ENCODE results near the gene CACNA1S.
A peak's percentile ranks its signal among the peaks of the same experiment; 100 is the strongest.

CACNA1S gene

GRCh38 chr1:201093962-201094361 lies 18.3 kb downstream of the CACNA1S start:
- DNase-seq (ENCODE audit: low spot score) (no peak), FAIRE-seq (no peak)

- FAIRE-seq (no peak), DNase-seq (ENCODE audit: low spot score) (no peak)
These were observed 18.7 kb downstream of the CACNA1S start for GRCh38 chr1:201093561-201093960.

GRCh38 chr1:201092738-201093137 lies 19.5 kb downstream of the CACNA1S start:
- no peak for FAIRE-seq
- no peak for DNase-seq (ENCODE audit: low spot score)

GRCh38 chr1:201091256-201091655 lies 21.0 kb downstream of the CACNA1S start:
- DNase-seq (ENCODE audit: low spot score) (no peak), FAIRE-seq (no peak)

GRCh38 chr1:201090541-201090940 lies 21.7 kb downstream of the CACNA1S start:
- FAIRE-seq = no peak

GRCh38 chr1:201089596-201089995 lies 22.6 kb downstream of the CACNA1S start:
- DNase-seq (ENCODE audit: low spot score) (no peak), FAIRE-seq (no peak)

More at GRCh38 chr1:201090541-201090940, 21.7 kb downstream of the CACNA1S start:
- DNase-seq (ENCODE audit: low spot score) = no peak

GRCh38 chr1:201088901-201089525 lies 23.2 kb downstream of the CACNA1S start:
- DNase-seq (ENCODE audit: low spot score) (peak; percentile 43), FAIRE-seq (no peak)

GRCh38 chr1:201088395-201088794 lies 23.8 kb downstream of the CACNA1S start:
- DNase-seq (ENCODE audit: low spot score) (no peak), FAIRE-seq (no peak)

GRCh38 chr1:201085902-201086735 lies 26.1 kb downstream of the CACNA1S start:
- DNase-seq (ENCODE audit: low spot score) (peak; percentile 46), FAIRE-seq (no peak)

- no peak for FAIRE-seq
These were observed 27.9 kb downstream of the CACNA1S start for GRCh38 chr1:201084295-201084694.

GRCh38 chr1:201083741-201084140 lies 28.5 kb downstream of the CACNA1S start:
- FAIRE-seq (no peak), DNase-seq (ENCODE audit: low spot score) (no peak)

More at GRCh38 chr1:201084295-201084694, 27.9 kb downstream of the CACNA1S start:
- no peak for DNase-seq (ENCODE audit: low spot score)

GRCh38 chr1:201080135-201080534 lies 32.1 kb downstream of the CACNA1S start:
- no peak for FAIRE-seq
- DNase-seq (ENCODE audit: low spot score) = no peak

GRCh38 chr1:201077736-201078135 lies 34.5 kb downstream of the CACNA1S start:
- FAIRE-seq (no peak), DNase-seq (ENCODE audit: low spot score) (no peak)

- no peak for DNase-seq (ENCODE audit: low spot score)
- no peak for FAIRE-seq
These were observed 35.1 kb downstream of the CACNA1S start for GRCh38 chr1:201077116-201077515.

- no peak for DNase-seq (ENCODE audit: low spot score)
- no peak for FAIRE-seq
These were observed 36.1 kb downstream of the CACNA1S start for GRCh38 chr1:201076092-201076491.

- peak; percentile 31 for DNase-seq (ENCODE audit: low spot score)
These were observed 38.2 kb downstream of the CACNA1S start for GRCh38 chr1:201074018-201074417.

GRCh38 chr1:201072922-201073321 lies 39.3 kb downstream of the CACNA1S start:
- DNase-seq (ENCODE audit: low spot score) (no peak), FAIRE-seq (no peak)

More at GRCh38 chr1:201074018-201074417, 38.2 kb downstream of the CACNA1S start:
- FAIRE-seq = no peak

- no peak for DNase-seq (ENCODE audit: low spot score)
- no peak for FAIRE-seq
These were observed 40.1 kb downstream of the CACNA1S start for GRCh38 chr1:201072149-201072548.

GRCh38 chr1:201069636-201070035 lies 42.6 kb downstream of the CACNA1S start:
- DNase-seq (ENCODE audit: low spot score) (no peak), FAIRE-seq (no peak)

GRCh38 chr1:201068976-201069375 lies 43.2 kb downstream of the CACNA1S start:
- no peak for DNase-seq (ENCODE audit: low spot score)
- FAIRE-seq = no peak

GRCh38 chr1:201066986-201067385 lies 45.2 kb downstream of the CACNA1S start:
- no peak for DNase-seq (ENCODE audit: low spot score)
- no peak for FAIRE-seq

- no peak for DNase-seq (ENCODE audit: low spot score)
- no peak for FAIRE-seq
These were observed 46.5 kb downstream of the CACNA1S start for GRCh38 chr1:201065686-201066085.

- DNase-seq (ENCODE audit: low spot score) (no peak), FAIRE-seq (no peak)
These were observed 47.4 kb downstream of the CACNA1S start for GRCh38 chr1:201064806-201065205.

Data from RCC 7860 (cell line).